GM08714 (cell line): ENCODE data around the gene GNPTAB.

Experiments
- H3K4me3 ChIP-seq: fragments of 200-500 bp; sonication (Bioruptor generic); 2 replicates; pipeline ENCODE4 v1.5.1; 2014; ENCODE audit warnings: mild to moderate bottlenecking, low read length, inconsistent platforms
- ZNF274 ChIP-seq: IDR thresholded peaks from 2 replicates; pipeline ENCODE4 v1.6.1; 2012; ENCODE audit warnings: mild to moderate bottlenecking, low read depth, low read length

The GNPTAB gene

GRCh38 chr12:101775816-101776215, 54.9 kb downstream of the GNPTAB start:
- no peak overlapping the region for H3K4me3 ChIP-seq
- TF ChIP-seq ZNF274: no peak

GRCh38 chr12:101773650-101774162, 57.1 kb downstream of the GNPTAB start:
- H3K4me3 ChIP-seq: no peak overlapping the region
- no peak for TF ChIP-seq ZNF274

GRCh38 chr12:101772012-101772775, 58.6 kb downstream of the GNPTAB start:
- no peak overlapping the region for H3K4me3 ChIP-seq
- no peak for TF ChIP-seq ZNF274

GRCh38 chr12:101769865-101770264, 60.9 kb downstream of the GNPTAB start:
- TF ChIP-seq ZNF274: no peak

GRCh38 chr12:101768781-101769180, 62.0 kb downstream of the GNPTAB start:
- no peak for TF ChIP-seq ZNF274
- no peak overlapping the region for H3K4me3 ChIP-seq

More at GRCh38 chr12:101769865-101770264, 60.9 kb downstream of the GNPTAB start:
- no peak overlapping the region for H3K4me3 ChIP-seq

- H3K4me3 ChIP-seq: no peak overlapping the region
- no peak for TF ChIP-seq ZNF274
These were observed 63.2 kb downstream of the GNPTAB start for GRCh38 chr12:101767537-101767936.

GRCh38 chr12:101764051-101764792, 66.5 kb downstream of the GNPTAB start:
- no peak for TF ChIP-seq ZNF274
- no peak overlapping the region for H3K4me3 ChIP-seq

GRCh38 chr12:101763246-101763931, 67.4 kb downstream of the GNPTAB start:
- no peak overlapping the region for H3K4me3 ChIP-seq
- TF ChIP-seq ZNF274: no peak

- no peak overlapping the region for H3K4me3 ChIP-seq
- no peak for TF ChIP-seq ZNF274
These were observed 69.0 kb downstream of the GNPTAB start for GRCh38 chr12:101761781-101762180.

- TF ChIP-seq ZNF274: no peak
- H3K4me3 ChIP-seq: no peak overlapping the region
These were observed 69.4 kb downstream of the GNPTAB start for GRCh38 chr12:101761350-101761749.

GRCh38 chr12:101759396-101760047, 71.2 kb downstream of the GNPTAB start:
- TF ChIP-seq ZNF274: no peak
- no peak overlapping the region for H3K4me3 ChIP-seq

GRCh38 chr12:101750152-101750551, 80.6 kb downstream of the GNPTAB start:
- no peak for TF ChIP-seq ZNF274
- no peak overlapping the region for H3K4me3 ChIP-seq

- H3K4me3 ChIP-seq: no peak overlapping the region
- no peak for TF ChIP-seq ZNF274
These were observed 81.1 kb downstream of the GNPTAB start for GRCh38 chr12:101749657-101750056.

- TF ChIP-seq ZNF274: no peak
- H3K4me3 ChIP-seq: no peak overlapping the region
These were observed 81.9 kb downstream of the GNPTAB start for GRCh38 chr12:101748907-101749306.
